NT2/D1 (cell line): ENCODE data around the gene RBKS.

Source experiments
- YY1 ChIP-seq: IDR thresholded peaks from 2 replicates; pipeline ENCODE4 v1.6.1; 2011; ENCODE audit not compliant: insufficient read length, insufficient read depth
- ZNF274 ChIP-seq: IDR thresholded peaks from 2 replicates; pipeline ENCODE4 v1.6.1; 2011; ENCODE audit warnings: mild to moderate bottlenecking, low read depth, low read length

GRCh38 chr2:27857417-27858172, 32.6 kb downstream of the RBKS start:
- no peak for TF ChIP-seq YY1
- no peak for TF ChIP-seq ZNF274
